Measurements from ENCODE around the gene ADAMTS7.
"Not testable (repeated sequence)": the region's sequence is repeated elsewhere in the genome, so short reads cannot be mapped to it uniquely, and the experiment has no call there.

ADAMTS7 gene

DNA sequence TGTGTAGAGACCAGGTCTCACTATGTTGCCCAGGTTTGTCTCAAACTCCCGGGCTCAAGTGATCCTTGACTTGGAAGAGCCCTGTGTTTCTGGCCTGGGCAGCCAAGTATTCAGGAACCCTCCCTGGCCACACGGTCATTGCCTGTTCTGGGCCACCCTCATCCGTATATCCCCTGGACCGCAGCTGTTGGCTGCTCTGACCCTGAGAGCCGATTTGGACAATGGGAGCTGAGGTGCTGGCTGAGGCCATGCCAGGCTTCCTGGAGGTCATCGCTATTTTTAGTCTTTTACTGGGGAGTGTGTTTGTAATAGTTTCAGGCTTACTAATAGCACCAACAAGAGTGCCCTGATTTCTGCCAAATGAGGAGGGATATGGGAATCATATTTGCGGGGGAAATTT is 60.7 kb downstream of the ADAMTS7 start:
- TF ChIP-seq Cebpa-rat (IDR thresholded peaks at IDR 0.05): no peak
- Histone ChIP-seq H4K20me1 (no peaks in the 10 kb centered on the region; a peak in 1 of 22 replicates), H3K27me3 (no peaks in the 10 kb centered on the region), H3K4me1 (peaks cover 10 to 49% (median 43%) of the 10 kb centered on the region in 10 experiments), H3K9ac (no peak overlapping the region), H3K27ac (no peak overlapping the region), H3K4me3 (no peak overlapping the region), H3K4me2 (peak overlapping the region; percentile 24 to 77 (median 46); a peak in 18 of 22 replicates), H3K9me3 (replicated peaks in 1 of 11) (no peaks in the 10 kb centered on the region), H3K36me3 (no peaks in the 10 kb centered on the region)

DNA sequence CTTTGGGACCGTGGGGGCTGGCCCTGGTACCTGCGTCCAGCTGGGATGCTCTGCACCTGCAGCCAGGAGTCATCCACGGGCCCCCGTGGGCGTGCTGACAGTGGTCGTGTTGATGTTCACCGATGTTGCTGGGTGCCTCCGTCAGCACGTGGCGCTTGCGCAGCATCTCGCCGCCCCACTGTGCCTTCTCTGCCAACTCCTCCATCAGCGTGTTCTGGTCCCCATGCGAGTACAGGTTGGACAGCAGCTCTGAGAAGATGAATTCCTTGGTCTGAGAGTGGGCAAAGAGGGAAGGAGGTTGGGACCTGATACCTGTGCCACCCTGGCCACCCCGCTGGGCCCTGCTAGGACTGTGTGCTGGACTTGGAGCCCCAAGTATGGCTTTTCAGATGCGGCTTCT is 61.4 kb downstream of the ADAMTS7 start:
- no peak overlapping the region for H3K27ac ChIP-seq
- H3K36me3 ChIP-seq: no peaks in the 10 kb centered on the region
- H4K20me1 ChIP-seq: no peaks in the 10 kb centered on the region; a peak in 1 of 22 replicates
- H3K4me1 ChIP-seq: peaks cover 10 to 43% (median 37%) of the 10 kb centered on the region in 10 experiments
- TF ChIP-seq Cebpa-rat (IDR thresholded peaks at IDR 0.05): no peak
- no peaks in the 10 kb centered on the region for H3K9me3 ChIP-seq (replicated peaks in 1 of 11)
- no peaks in the 10 kb centered on the region for H3K27me3 ChIP-seq
- H3K9ac ChIP-seq: no peak overlapping the region
- no peak overlapping the region for H3K4me3 ChIP-seq
- no peak overlapping the region for H3K4me2 ChIP-seq

- peaks cover 0 to 23% (median 17%) of the 10 kb centered on the region in 10 experiments; a peak in 19 of 20 replicates for H3K4me1 ChIP-seq
- not testable (repeated sequence) for H3K4me3 ChIP-seq; H3K27me3 ChIP-seq; H3K9ac ChIP-seq; H3K27ac ChIP-seq; H3K36me3 ChIP-seq; H4K20me1 ChIP-seq; H3K4me2 ChIP-seq; H3K9me3 ChIP-seq (replicated peaks in 1 of 11)
Observed at GRCh38 chr15:78747877-78748276, 63.4 kb downstream of the ADAMTS7 start.

GRCh38 chr15:78741674-78742073 is 69.6 kb downstream of the ADAMTS7 start:
- not testable (repeated sequence) for H3K9me3 ChIP-seq (replicated peaks in 1 of 11); H3K27me3 ChIP-seq; H3K27ac ChIP-seq; H3K9ac ChIP-seq; H3K36me3 ChIP-seq; H3K4me3 ChIP-seq; H4K20me1 ChIP-seq
- H3K4me1 ChIP-seq: peaks cover 12 to 25% (median 18%) of the 10 kb centered on the region in 10 experiments; a peak in 19 of 20 replicates
- peak overlapping the region; percentile 22 to 69 (median 49); a peak in 20 of 22 replicates for H3K4me2 ChIP-seq
- TF ChIP-seq Cebpa-rat (IDR thresholded peaks at IDR 0.05): peak in 4 of 11 experiments; percentile 20 to 54 (median 26); a peak in 1 of 22 replicates

DNA sequence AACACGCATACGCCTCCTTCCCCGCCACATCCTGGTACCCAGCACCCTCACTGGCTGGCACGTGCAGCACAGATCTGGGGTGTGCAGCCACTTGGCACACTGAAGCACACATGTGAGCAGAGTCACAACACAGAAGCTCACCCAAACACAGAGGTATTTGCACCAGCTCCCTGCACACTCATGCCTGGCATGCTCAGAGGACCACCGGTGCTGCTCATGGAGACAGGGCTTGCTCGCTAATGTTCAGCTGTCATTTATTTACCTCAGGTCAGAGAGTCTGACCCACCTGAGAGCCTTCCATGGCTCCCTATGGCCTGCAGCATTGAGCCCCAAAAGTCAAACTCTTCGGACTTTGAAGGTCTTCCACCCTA is 70.4 kb downstream of the ADAMTS7 start:
- Histone ChIP-seq H3K9ac (no peak overlapping the region), H3K27ac (no peak overlapping the region), H3K4me3 (no peak overlapping the region), H3K27me3 (no peaks in the 10 kb centered on the region), H3K4me2 (peak overlapping the region; percentile 22 to 69 (median 49); a peak in 17 of 22 replicates), H3K9me3 (replicated peaks in 1 of 11) (no peaks in the 10 kb centered on the region), H3K4me1 (peaks cover 12 to 25% (median 18%) of the 10 kb centered on the region in 10 experiments; a peak in 19 of 20 replicates), H3K36me3 (no peaks in the 10 kb centered on the region), H4K20me1 (no peaks in the 10 kb centered on the region)
- TF ChIP-seq Cebpa-rat (IDR thresholded peaks at IDR 0.05): no peak

DNA sequence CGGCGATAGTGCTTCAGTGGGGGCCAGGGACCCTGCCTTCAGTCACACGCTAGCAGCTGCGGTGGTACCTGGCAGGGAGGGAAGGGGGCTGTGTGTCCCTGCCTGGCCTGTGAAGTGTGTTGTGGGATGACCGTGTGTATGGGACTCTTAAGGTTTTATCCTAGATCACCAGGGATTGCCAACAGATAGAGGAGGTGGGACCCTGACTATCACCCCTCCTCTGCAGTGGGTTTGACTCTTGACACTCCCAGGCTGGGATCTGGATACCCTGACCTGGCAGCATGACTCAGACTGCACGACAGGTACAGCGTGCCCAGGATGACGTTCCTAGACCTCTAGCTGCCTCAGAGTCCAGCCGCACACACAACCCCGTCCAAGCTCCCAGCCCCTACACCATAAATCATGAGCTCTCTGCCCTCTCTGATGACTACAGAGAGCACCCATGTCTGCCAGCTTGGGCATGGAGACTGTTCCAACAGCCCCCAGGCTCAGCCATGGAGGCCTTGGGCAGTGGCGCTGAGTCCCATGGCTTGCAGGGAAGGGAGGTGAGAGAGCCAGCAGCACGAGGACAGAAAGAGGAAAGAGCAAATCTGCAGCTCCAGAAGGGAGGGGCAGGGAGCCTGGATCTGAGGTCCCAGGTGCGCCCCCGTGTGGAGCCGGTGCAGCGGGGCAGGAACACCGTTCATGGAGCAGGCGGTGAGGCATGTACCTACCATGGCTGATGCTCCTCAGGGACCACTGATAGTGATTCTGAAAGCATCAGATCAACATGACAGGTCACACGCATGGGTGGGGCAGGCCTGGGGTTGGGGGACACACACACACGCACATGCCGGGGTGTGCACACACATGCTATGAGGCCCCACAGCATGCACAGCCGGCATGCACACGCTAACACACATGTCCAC is 71.0 kb downstream of the ADAMTS7 start:
- TF ChIP-seq Cebpa-rat (IDR thresholded peaks at IDR 0.05): no peak

GRCh38 chr15:78739206-78739605 is 72.1 kb downstream of the ADAMTS7 start:
- H3K4me3 ChIP-seq: no peak overlapping the region
- H4K20me1 ChIP-seq: no peaks in the 10 kb centered on the region
- H3K27me3 ChIP-seq: no peaks in the 10 kb centered on the region
- no peak overlapping the region for H3K9ac ChIP-seq
- no peaks in the 10 kb centered on the region for H3K36me3 ChIP-seq
- H3K4me2 ChIP-seq: no peak overlapping the region
- peaks cover 12 to 25% (median 18%) of the 10 kb centered on the region in 10 experiments; a peak in 19 of 20 replicates for H3K4me1 ChIP-seq
- no peak for TF ChIP-seq Cebpa-rat (IDR thresholded peaks at IDR 0.05)
- H3K27ac ChIP-seq: no peak overlapping the region
- H3K9me3 ChIP-seq (replicated peaks in 1 of 11): no peaks in the 10 kb centered on the region

More for the DNA sequence above, 71.0 kb downstream of the ADAMTS7 start:
- H3K4me3 ChIP-seq: no peak overlapping the region
- peak overlapping the region in 6 of 11 experiments; percentile 10 to 62 (median 54); a peak in 7 of 22 replicates for H3K4me2 ChIP-seq
- no peaks in the 10 kb centered on the region for H3K36me3 ChIP-seq
- H3K4me1 ChIP-seq: peaks cover 12 to 25% (median 18%) of the 10 kb centered on the region in 10 experiments; a peak in 19 of 20 replicates
- H4K20me1 ChIP-seq: no peaks in the 10 kb centered on the region
- H3K27me3 ChIP-seq: no peaks in the 10 kb centered on the region
- no peak overlapping the region for H3K9ac ChIP-seq
- H3K9me3 ChIP-seq (replicated peaks in 1 of 11): no peaks in the 10 kb centered on the region
- H3K27ac ChIP-seq: no peak overlapping the region; a peak in 1 of 22 replicates

- not testable (repeated sequence) for H3K9me3 ChIP-seq (replicated peaks in 1 of 11); H3K4me2 ChIP-seq; H3K36me3 ChIP-seq; H3K4me3 ChIP-seq; H3K27ac ChIP-seq; H3K27me3 ChIP-seq; H4K20me1 ChIP-seq; H3K9ac ChIP-seq
- H3K4me1 ChIP-seq: peaks cover 12 to 25% (median 18%) of the 10 kb centered on the region in 10 experiments; a peak in 19 of 20 replicates
Observed at GRCh38 chr15:78737931-78738558, 73.2 kb downstream of the ADAMTS7 start.

DNA sequence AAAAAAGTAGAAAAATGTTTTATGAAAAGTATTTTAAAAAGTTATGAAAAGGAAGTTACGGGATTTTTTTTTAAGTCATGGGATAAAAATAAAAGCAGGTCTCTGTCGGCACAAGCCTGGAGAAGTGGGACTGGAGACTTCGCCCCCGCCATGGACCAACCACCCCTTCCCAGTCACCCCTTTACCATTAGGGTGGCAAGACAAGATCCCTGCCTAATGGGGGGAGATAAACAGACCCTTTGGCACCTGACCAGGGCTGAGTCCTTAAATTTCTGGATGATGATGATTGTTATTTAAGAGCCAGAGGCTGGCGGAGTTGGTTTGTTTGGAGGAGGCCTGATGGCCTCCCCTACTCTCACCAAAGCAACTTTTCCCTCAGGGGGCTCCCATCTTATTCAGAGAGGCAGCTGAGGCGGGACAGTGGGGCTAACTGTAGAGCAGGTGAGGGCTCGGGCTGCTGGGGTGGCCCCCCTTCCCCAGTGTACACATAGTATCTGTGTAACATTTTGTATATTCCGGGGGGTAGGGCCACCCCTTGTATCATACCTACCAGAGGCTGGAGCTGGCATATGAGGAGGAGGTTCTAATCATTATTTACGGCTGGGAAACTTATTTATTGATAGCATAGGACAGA is 74.0 kb downstream of the ADAMTS7 start:
- H3K4me3 ChIP-seq: no peak overlapping the region
- no peak for TF ChIP-seq Cebpa-rat (IDR thresholded peaks at IDR 0.05)
- peaks cover 12 to 24% (median 18%) of the 10 kb centered on the region in 10 experiments; a peak in 19 of 20 replicates for H3K4me1 ChIP-seq

DNA sequence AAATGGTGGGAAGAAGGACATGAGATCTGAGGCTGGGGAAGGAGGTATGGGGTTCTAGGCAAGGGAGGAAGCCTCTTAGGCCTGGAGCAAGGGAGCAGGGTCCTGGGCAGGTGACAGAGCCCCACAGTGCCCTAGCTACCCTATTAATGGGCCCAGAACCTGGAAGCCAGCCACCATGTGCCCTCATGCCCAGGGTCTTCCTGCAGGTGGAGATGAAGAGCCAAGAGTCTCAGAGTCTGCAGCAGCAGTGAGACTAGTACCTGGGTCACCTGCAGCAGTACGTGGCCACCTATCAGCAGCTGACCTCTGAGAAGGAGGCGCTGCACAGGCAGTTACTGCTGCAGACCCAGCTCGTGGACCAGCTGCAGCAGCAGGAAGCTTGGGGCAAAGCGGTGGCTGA is 75.0 kb downstream of the ADAMTS7 start:
- not testable (repeated sequence) for H3K27me3 ChIP-seq; H3K4me2 ChIP-seq; H3K27ac ChIP-seq; H3K36me3 ChIP-seq; H3K9me3 ChIP-seq (replicated peaks in 1 of 11); H3K4me3 ChIP-seq; H4K20me1 ChIP-seq; H3K9ac ChIP-seq
- peaks cover 5 to 15% (median 13%) of the 10 kb centered on the region in 10 experiments; a peak in 19 of 20 replicates for H3K4me1 ChIP-seq

More for the DNA sequence above, 74.0 kb downstream of the ADAMTS7 start:
- H4K20me1 ChIP-seq: no peaks in the 10 kb centered on the region
- H3K27me3 ChIP-seq: no peaks in the 10 kb centered on the region
- H3K4me2 ChIP-seq: no peak overlapping the region
- no peak overlapping the region for H3K27ac ChIP-seq
- no peaks in the 10 kb centered on the region for H3K36me3 ChIP-seq
- H3K9me3 ChIP-seq (replicated peaks in 1 of 11): no peaks in the 10 kb centered on the region
- H3K9ac ChIP-seq: no peak overlapping the region

Measured in BLaER1 treated with 17β-estradiol and CSF1 and Interleukin-3, amounts not matched to agents 10 nM and 100 nM (cell line).